ENCODE data around the gene IGFBP4.
A peak's percentile ranks its signal among the peaks of the same experiment; 100 is the strongest.
"Not testable (repeated sequence)": the region's sequence is repeated elsewhere in the genome, so short reads cannot be mapped to it uniquely, and the experiment has no call there.

The IGFBP4 gene

DNA sequence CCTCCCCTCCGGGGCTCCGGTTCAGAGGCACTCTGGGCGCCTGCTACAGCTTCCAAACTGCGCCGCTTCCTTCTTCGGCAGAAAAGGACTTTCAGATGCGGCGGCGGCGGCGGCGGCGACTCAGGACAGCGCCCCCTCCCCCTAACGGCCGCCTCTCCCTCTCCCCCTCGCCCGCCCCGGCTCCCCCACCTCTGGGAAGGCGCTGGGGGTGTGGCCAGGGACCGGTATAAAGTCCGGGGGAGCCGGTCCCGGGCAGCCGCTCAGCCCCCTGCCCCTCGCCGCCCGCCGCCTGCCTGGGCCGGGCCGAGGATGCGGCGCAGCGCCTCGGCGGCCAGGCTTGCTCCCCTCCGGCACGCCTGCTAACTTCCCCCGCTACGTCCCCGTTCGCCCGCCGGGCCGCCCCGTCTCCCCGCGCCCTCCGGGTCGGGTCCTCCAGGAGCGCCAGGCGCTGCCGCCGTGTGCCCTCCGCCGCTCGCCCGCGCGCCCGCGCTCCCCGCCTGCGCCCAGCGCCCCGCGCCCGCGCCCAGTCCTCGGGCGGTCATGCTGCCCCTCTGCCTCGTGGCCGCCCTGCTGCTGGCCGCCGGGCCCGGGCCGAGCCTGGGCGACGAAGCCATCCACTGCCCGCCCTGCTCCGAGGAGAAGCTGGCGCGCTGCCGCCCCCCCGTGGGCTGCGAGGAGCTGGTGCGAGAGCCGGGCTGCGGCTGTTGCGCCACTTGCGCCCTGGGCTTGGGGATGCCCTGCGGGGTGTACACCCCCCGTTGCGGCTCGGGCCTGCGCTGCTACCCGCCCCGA is at the start of gene IGFBP4:
TSS of gene IGFBP4 (plus strand) at position 255 of the 792 bp plus-strand sequence. CDS start at position 541, 286 bp downstream.
- TF ChIP-seq, protein P1, sequence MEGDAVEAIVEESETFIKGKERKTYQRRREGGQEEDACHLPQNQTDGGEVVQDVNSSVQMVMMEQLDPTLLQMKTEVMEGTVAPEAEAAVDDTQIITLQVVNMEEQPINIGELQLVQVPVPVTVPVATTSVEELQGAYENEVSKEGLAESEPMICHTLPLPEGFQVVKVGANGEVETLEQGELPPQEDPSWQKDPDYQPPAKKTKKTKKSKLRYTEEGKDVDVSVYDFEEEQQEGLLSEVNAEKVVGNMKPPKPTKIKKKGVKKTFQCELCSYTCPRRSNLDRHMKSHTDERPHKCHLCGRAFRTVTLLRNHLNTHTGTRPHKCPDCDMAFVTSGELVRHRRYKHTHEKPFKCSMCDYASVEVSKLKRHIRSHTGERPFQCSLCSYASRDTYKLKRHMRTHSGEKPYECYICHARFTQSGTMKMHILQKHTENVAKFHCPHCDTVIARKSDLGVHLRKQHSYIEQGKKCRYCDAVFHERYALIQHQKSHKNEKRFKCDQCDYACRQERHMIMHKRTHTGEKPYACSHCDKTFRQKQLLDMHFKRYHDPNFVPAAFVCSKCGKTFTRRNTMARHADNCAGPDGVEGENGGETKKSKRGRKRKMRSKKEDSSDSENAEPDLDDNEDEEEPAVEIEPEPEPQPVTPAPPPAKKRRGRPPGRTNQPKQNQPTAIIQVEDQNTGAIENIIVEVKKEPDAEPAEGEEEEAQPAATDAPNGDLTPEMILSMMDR (IDR thresholded peaks at IDR 0.05; ENCODE audit: low read depth, low read length): peak; percentile 30
- no peak for DNase-seq (ENCODE audit: extremely low read depth, low read depth)

DNA sequence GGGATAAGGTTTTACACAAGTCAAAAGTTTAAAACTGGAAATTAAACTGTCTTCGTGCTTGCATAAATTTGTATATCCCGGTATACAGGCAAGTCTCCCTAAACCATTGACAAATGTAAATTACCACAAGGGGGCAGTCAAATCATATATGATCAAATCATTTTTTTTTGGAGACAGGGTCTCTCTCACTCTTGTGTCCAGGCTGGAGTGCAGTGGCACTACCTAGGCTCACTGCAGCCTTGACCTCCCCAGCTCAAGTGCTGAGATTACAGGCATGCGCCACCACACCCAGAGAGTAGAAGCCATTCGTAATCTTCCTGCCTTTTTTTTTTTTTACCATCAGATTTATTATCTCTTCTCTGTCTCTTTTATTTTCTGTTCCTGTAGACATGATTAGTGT is 44.1 kb upstream of the IGFBP4 start:
- DNase-seq (ENCODE audit: extremely low read depth, low read depth): peak; percentile 34
- TF ChIP-seq, protein P1 (IDR thresholded peaks at IDR 0.05; ENCODE audit: low read depth, low read length): peak; percentile 51

DNA sequence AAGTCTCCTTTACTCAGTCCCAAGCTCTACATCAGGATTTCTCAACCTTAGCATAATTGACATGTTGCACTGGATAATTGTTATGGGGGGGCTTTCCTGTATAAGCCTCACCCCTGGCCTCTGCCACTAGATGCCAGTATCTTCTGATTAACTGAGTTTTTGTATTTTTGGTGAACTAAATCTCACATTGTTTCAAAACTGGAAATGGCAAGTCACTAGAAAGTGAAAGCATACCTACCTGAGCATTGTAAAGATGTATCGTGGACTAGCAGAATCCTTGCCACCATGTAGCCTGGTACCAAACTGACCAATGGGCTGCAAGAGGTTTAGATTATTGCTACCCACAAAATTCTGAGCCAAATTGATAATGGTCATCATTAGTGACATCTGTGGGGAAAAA is 40.6 kb upstream of the IGFBP4 start:
- DNase-seq (ENCODE audit: extremely low read depth, low read depth): no peak
- TF ChIP-seq, protein P1 (IDR thresholded peaks at IDR 0.05; ENCODE audit: low read depth, low read length): no peak; the same call in none of the 2 replicates

DNA sequence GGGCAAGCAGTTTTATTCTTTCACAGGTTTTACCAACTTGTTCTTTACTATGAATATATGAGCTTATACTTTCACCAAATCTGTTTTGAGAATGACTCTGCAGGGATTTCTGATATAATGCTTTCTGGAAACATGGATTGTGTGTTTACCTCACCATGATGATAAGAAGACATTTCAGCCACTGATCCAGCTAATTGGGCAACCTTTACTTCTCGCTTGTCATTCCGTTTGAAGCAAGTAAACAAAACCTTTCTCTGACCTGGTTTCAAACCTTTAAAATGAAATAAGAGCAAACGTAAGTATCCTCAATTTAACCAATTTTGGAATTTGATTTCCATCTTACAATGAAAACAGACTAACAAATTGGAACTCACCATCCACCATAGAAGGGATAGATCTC is 39.2 kb upstream of the IGFBP4 start:
- TF ChIP-seq, protein P1 (IDR thresholded peaks at IDR 0.05; ENCODE audit: low read depth, low read length): no peak
- DNase-seq (ENCODE audit: extremely low read depth, low read depth): no peak

DNA sequence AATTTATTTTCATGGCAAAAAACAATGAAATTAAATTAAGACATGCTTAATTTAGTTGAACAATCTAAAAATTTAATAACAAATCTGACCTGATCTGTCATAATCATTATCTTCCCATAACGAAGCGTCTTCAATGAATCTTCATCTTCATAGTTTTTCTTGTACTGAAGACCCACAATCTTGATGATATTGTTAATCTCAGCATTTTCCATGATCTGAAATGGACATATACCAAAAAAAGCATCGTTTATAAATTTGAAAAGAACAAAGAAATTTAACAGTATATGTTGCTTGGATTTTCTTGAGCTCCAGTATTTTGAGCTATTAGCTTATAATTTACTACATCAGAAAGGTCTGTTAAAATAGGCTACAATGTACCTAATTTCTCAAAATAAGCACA is 35.8 kb upstream of the IGFBP4 start:
- DNase-seq (ENCODE audit: extremely low read depth, low read depth): no peak
- TF ChIP-seq, protein P1 (IDR thresholded peaks at IDR 0.05; ENCODE audit: low read depth, low read length): no peak

DNA sequence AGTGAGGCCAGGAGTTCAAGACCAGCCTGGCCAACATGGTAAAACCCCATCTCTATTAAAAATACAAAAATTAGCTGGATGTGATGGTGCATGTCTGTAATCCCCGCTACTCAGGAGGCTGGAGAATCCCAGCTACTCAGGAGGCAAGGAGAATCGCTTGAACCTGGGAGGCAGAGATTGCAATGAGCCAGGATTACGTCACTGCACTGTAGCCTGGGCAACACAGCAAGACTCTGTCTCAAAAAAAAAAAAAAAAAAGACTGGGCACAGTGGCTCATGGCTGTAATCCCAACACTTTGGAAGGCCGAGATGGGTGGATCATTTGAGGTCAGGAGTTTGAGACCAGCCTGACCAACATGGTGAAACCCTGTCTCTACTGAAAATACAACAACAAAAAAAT is 33.7 kb upstream of the IGFBP4 start:
- DNase-seq (ENCODE audit: extremely low read depth, low read depth): not testable (repeated sequence)

DNA sequence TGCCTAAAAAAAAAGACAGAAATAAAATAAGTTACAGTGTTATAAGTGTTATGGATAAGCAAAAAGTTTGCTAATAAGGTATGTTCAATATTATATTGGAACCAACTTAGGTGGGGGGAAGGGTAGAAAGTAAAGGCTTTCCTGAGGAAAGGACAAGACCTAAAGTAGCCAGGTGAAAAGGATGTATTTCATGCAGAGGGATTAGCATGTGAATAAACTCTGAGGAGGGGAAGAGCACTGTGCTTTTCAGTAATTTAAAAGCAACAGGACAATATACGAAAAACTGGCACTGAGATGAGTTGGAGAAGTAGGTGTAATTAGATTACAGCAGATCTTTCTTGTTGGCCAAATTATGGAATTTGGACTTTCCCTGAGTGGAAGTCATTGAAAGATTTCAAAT is 33.2 kb upstream of the IGFBP4 start:
- TF ChIP-seq, protein P1 (IDR thresholded peaks at IDR 0.05; ENCODE audit: low read depth, low read length): no peak

DNA sequence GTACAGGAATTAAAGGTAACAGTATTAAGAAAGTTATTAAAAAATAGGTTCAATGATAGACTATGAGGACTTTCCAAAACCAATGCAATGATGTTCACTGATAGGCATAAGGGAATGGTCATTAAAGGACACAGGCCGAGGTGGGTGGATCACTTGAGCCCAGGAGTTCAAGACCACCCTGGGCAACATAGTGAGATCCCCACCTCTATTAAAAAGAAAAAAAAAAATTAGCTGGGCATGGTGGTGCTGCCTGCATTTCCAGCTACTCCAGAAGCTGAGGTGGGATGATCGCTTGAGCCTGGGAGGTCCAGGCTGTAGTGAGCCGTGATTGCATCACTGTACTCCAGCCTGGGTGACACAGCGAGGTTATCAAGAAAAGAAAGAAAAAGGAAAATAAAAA is 31.4 kb upstream of the IGFBP4 start:
- DNase-seq (ENCODE audit: extremely low read depth, low read depth): no peak
- TF ChIP-seq, protein P1 (IDR thresholded peaks at IDR 0.05; ENCODE audit: low read depth, low read length): no peak

More for the DNA sequence above, 33.2 kb upstream of the IGFBP4 start:
- no peak for DNase-seq (ENCODE audit: extremely low read depth, low read depth)
